PC-3 (cell line): ENCODE results near the gene TTC23. TPM values are rescaled to one million over a fixed set of nuclear protein-coding genes. Genes with fewer than 3 reads are reported as not detected.

Experiments used
- ATAC-seq: fragments of 200-7000 bp; cut with Tn5 transposase; 2 replicates; pipeline ENCODE4 v1.9.1; 2020; ENCODE audit warnings: mild to moderate bottlenecking, moderate library complexity
- BruUV-seq: library from RNA; stranded (reverse); fragments of 400-500 nt; replicated peaks from 2 replicates; lab custom pipeline; 2021; lab: Mats Ljungman, UMichigan
- CTCF ChIA-PET: fragments of 300-600 bp; sonication (Branson Sonifier 250); formaldehyde crosslinking; loops from one replicate; lab custom pipeline; 2022; ENCODE audit warnings: antibody characterized with exemption; lab: Charles Lee
- POLR2A ChIA-PET: fragments of 300-600 bp; sonication (Branson Sonifier 250); formaldehyde crosslinking; loops from one replicate; lab custom pipeline; 2022; ENCODE audit warnings: antibody characterized with exemption; ENCODE audit not compliant: unreplicated experiment; lab: Charles Lee
- DNase-seq: peaks from one replicate; pipeline ENCODE4 v3.0.0-alpha.2; 2015
- H2AFZ ChIP-seq: fragments of 300-600 bp; sonication (generic); 2 replicates; pipeline ENCODE4 v1.6.0; 2016; ENCODE audit warnings: antibody characterized with exemption, low read length
- H3F3A ChIP-seq: fragments of 300-600 bp; sonication (generic); one replicate; pipeline ENCODE4 v1.6.0; 2017; ENCODE audit warnings: antibody characterized with exemption, low read length, control low read depth, mild to moderate bottlenecking; ENCODE audit not compliant: unreplicated experiment
- H3K27ac ChIP-seq: fragments of 300-600 bp; sonication (generic); 2 replicates; pipeline ENCODE4 v1.5.1; 2016; ENCODE audit warnings: mild to moderate bottlenecking, low read length
- H3K27me3 ChIP-seq: fragments of 300-600 bp; sonication (generic); 2 replicates; pipeline ENCODE4 v1.6.1; 2016; ENCODE audit warnings: low read length, mixed read lengths
- H3K36me3 ChIP-seq: fragments of 300-600 bp; sonication (generic); 2 replicates; pipeline ENCODE4 v1.6.1; 2016; ENCODE audit warnings: low read depth, mixed run types, low read length, mixed read lengths
- H3K4me1 ChIP-seq: fragments of 300-600 bp; sonication (generic); 2 replicates; pipeline ENCODE4 v1.5.1; 2016; ENCODE audit warnings: low read length; ENCODE audit not compliant: insufficient read depth
- H3K4me2 ChIP-seq: fragments of 300-600 bp; sonication (generic); 2 replicates; pipeline ENCODE4 v1.6.0; 2016; ENCODE audit warnings: low read length
- H3K4me3 ChIP-seq: fragments of 300-600 bp; sonication (generic); 2 replicates; pipeline ENCODE4 v1.5.1; 2016; ENCODE audit warnings: mild to moderate bottlenecking, low read length, mixed read lengths
- H3K79me2 ChIP-seq: fragments of 300-600 bp; sonication (generic); 2 replicates; pipeline ENCODE4 v1.6.1; 2017; ENCODE audit warnings: low read length, mixed read lengths
- H3K9ac ChIP-seq: fragments of 300-600 bp; sonication (generic); 2 replicates; pipeline ENCODE4 v1.6.0; 2016; ENCODE audit warnings: mild to moderate bottlenecking, low read length
- H3K9me2 ChIP-seq: fragments of 300-600 bp; sonication (generic); replicated peaks from 2 replicates; pipeline ENCODE4 v1.6.1; 2016; ENCODE audit warnings: mixed run types, low read length, mixed read lengths
- H3K9me3 ChIP-seq: fragments of 300-600 bp; sonication (generic); 2 replicates; pipeline ENCODE4 v1.6.1; 2016; ENCODE audit warnings: low read length, mixed read lengths
- H4K20me1 ChIP-seq: fragments of 300-600 bp; sonication (generic); 2 replicates; pipeline ENCODE4 v1.6.1; 2016; ENCODE audit warnings: low read length, mixed read lengths
- CTCF ChIP-seq: fragments of 300-600 bp; sonication (generic); conservative IDR thresholded peaks from 2 replicates; pipeline ENCODE4 v1.5.1; 2017; ENCODE audit warnings: antibody characterized with exemption, low read depth, mild to moderate bottlenecking, low read length
- EZH2 ChIP-seq: fragments of 300-600 bp; sonication (generic); IDR thresholded peaks from one replicate; pipeline ENCODE4 v1.6.1; 2017; ENCODE audit warnings: antibody characterized with exemption, mild to moderate bottlenecking, low read length; ENCODE audit not compliant: unreplicated experiment
- EZH2phosphoT487 ChIP-seq: fragments of 300-600 bp; sonication (generic); IDR thresholded peaks from 2 replicates; pipeline ENCODE4 v1.6.1; 2018; ENCODE audit warnings: mild to moderate bottlenecking, antibody characterized with exemption, low read length, borderline replicate concordance
- intact Hi-C: fragments of 100-400 bp; cut with micrococcal nuclease; formaldehyde crosslinking; loops from 2 replicates; pipeline ENCODE4 v1.9.0; 2023
- total RNA-seq: library from RNA; depleted of rRNA; stranded (reverse); fragments of >200 nt; gene quantifications from 2 replicates; pipeline ENCODE4 v1.2.3, GENCODE V29; 2014

Gene TTC23
- total RNA-seq, 1 experiment from 2014 or later, result 10.4 TPM

- ChIA-PET CTCF (no interaction called here), POLR2A (no interaction called here)
- Histone ChIP-seq H3K9ac (no peak overlapping the region), H3K27ac (no peak overlapping the region), H3K4me1 (peaks cover 15% of the 10 kb centered on the region; the same call in 1 of the 2 replicates), H3K36me3 (no peaks in the 10 kb centered on the region), H3K27me3 (no peaks in the 10 kb centered on the region), H3K79me2 (peaks cover 33% of the 10 kb centered on the region), H3K4me3 (no peak overlapping the region), H3K4me2 (no peak overlapping the region), H3K9me3 (no peaks in the 10 kb centered on the region), H3F3A (no peaks in the 10 kb centered on the region), H3K9me2 (no peaks in the 10 kb centered on the region), H2AFZ (no peak overlapping the region), H4K20me1 (no peaks in the 10 kb centered on the region)
- no peak for TF ChIP-seq EZH2phosphoT487
- TF ChIP-seq EZH2, result no peak
- TF ChIP-seq CTCF, result no peak
- ATAC-seq, result no peak
- no TSS peak for BruUV-seq
- DNase-seq, result no peak
- intact Hi-C loops, result no loop called here
These were observed 139.3 kb downstream of the TTC23 start for GRCh38 chr15:99110093-99110492.

- Histone ChIP-seq H3K36me3 (no peaks in the 10 kb centered on the region), H3K79me2 (peaks cover 33% of the 10 kb centered on the region), H3K4me2 (no peak overlapping the region), H4K20me1 (no peaks in the 10 kb centered on the region), H2AFZ (no peak overlapping the region), H3K27ac (no peak overlapping the region), H3K9ac (no peak overlapping the region), H3K9me3 (no peaks in the 10 kb centered on the region), H3K27me3 (no peaks in the 10 kb centered on the region), H3K4me3 (no peak overlapping the region), H3K4me1 (peaks cover 15% of the 10 kb centered on the region; the same call in 1 of the 2 replicates), H3F3A (no peaks in the 10 kb centered on the region), H3K9me2 (no peaks in the 10 kb centered on the region)
- no peak for TF ChIP-seq EZH2
- TF ChIP-seq EZH2phosphoT487, result no peak
- no peak for TF ChIP-seq CTCF
- DNase-seq, result no peak
- ATAC-seq, result no peak
- no TSS peak for BruUV-seq
- intact Hi-C loops, result no loop called here
- ChIA-PET CTCF (no interaction called here), POLR2A (no interaction called here)
These were observed 139.8 kb downstream of the TTC23 start for GRCh38 chr15:99109555-99110021.

DNA sequence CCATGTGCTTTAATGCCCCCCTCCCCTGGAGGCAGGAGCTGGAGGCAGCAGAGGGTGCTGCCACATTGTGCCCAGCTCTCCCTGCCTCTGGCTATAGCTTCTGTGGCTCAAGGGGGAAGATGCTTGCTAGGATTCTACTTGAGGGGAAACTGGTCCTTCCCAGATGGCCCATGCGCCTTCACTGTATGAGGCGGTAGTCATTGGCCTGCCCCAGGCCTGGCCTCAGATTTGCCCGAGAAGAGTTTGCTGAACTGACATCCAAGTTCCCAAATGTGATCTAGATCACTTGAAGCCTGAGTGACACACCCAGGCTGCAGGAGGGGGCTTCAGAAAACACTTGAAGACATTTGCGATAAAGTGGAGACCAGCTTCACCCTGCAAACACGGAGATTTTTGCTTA, 140.4 kb downstream of the TTC23 start:
- Histone ChIP-seq H4K20me1 (no peaks in the 10 kb centered on the region), H3K9me2 (no peaks in the 10 kb centered on the region), H3K79me2 (peaks cover 33% of the 10 kb centered on the region), H2AFZ (no peak overlapping the region), H3K27ac (no peak overlapping the region), H3F3A (no peaks in the 10 kb centered on the region), H3K4me1 (peaks cover 15% of the 10 kb centered on the region; the same call in 1 of the 2 replicates), H3K4me3 (no peak overlapping the region), H3K27me3 (no peaks in the 10 kb centered on the region), H3K9me3 (no peaks in the 10 kb centered on the region), H3K4me2 (no peak overlapping the region), H3K9ac (no peak overlapping the region), H3K36me3 (no peaks in the 10 kb centered on the region)
- ChIA-PET CTCF (interaction anchor here (0.6 kb wide), 1 partner anchor 47 kb away, joined by 3 read pairs; no protein-coding TSS in a partner anchor), POLR2A (no interaction called here)
- ATAC-seq (no peak), DNase-seq (no peak)
- intact Hi-C loops, result no loop called here
- TF ChIP-seq EZH2 (no peak), CTCF (no peak), EZH2phosphoT487 (no peak)
- no TSS peak for BruUV-seq
